HepG2 (cell line): ENCODE data around the gene PRDM10. TPM values are rescaled to one million over a fixed set of nuclear protein-coding genes. Genes with fewer than 3 reads are reported as not detected.

Source experiments
- ARID2 ChIP-seq: sonication (generic); formaldehyde crosslinking; IDR thresholded peaks from 2 replicates; pipeline ENCODE4 v1.8.1; 2022; ENCODE audit warnings: mild to moderate bottlenecking, missing genetic modification reagents, borderline replicate concordance
- ARNT ChIP-seq: fragments of 450-650 bp; IDR thresholded peaks from 2 replicates; pipeline ENCODE4 v1.6.1; 2017
- HMGXB3 ChIP-seq: sonication (generic); formaldehyde crosslinking; IDR thresholded peaks from 2 replicates; pipeline ENCODE4 v1.4.0; 2020; ENCODE audit warnings: missing genetic modification reagents, borderline replicate concordance
- JUNB ChIP-seq: sonication (generic); formaldehyde crosslinking; IDR thresholded peaks from 2 replicates; pipeline ENCODE4 v1.8.0; 2022; ENCODE audit warnings: missing genetic modification reagents, mild to moderate bottlenecking, borderline replicate concordance
- KLF15 ChIP-seq: sonication (generic); formaldehyde crosslinking; IDR thresholded peaks from 2 replicates; pipeline ENCODE4 v1.8.1; 2023; ENCODE audit warnings: borderline replicate concordance, mild to moderate bottlenecking, inconsistent platforms, missing genetic modification reagents, mixed read lengths
- KLF6 ChIP-seq: IDR thresholded peaks from 2 replicates; pipeline ENCODE4 v1.8.0; 2016; ENCODE audit warnings: missing biosample characterization, missing genetic modification reagents
- SP4 ChIP-seq: sonication (generic); formaldehyde crosslinking; IDR thresholded peaks from 2 replicates; pipeline ENCODE4 v1.8.1; 2023; ENCODE audit warnings: mild to moderate bottlenecking, missing genetic modification reagents
- STAT5B ChIP-seq: sonication (generic); formaldehyde crosslinking; IDR thresholded peaks from 2 replicates; pipeline ENCODE4 v1.4.0; 2020; ENCODE audit warnings: missing genetic modification reagents
- TERF1 ChIP-seq: sonication (generic); formaldehyde crosslinking; IDR thresholded peaks from 2 replicates; pipeline ENCODE4 v1.8.0; 2022; ENCODE audit warnings: mild to moderate bottlenecking, missing genetic modification reagents, moderate library complexity
- TIGD3 ChIP-seq: sonication (generic); formaldehyde crosslinking; IDR thresholded peaks from 2 replicates; pipeline ENCODE4 v1.5.1; 2020; ENCODE audit warnings: mild to moderate bottlenecking, missing genetic modification reagents, borderline replicate concordance
- ZBTB42 ChIP-seq: sonication (generic); formaldehyde crosslinking; IDR thresholded peaks from 2 replicates; pipeline ENCODE4 v1.5.0; 2020; ENCODE audit warnings: mild to moderate bottlenecking, missing genetic modification reagents
- ZFX ChIP-seq: sonication (generic); formaldehyde crosslinking; IDR thresholded peaks from 2 replicates; pipeline ENCODE4 v1.4.0; 2020; ENCODE audit warnings: mild to moderate bottlenecking, low read depth, missing genetic modification reagents, moderate library complexity
- ZNF121 ChIP-seq: sonication (generic); formaldehyde crosslinking; IDR thresholded peaks from 2 replicates; pipeline ENCODE4 v1.5.0; 2020; ENCODE audit warnings: mild to moderate bottlenecking, missing genetic modification reagents
- ZNF143 ChIP-seq: sonication (generic); formaldehyde crosslinking; IDR thresholded peaks from 2 replicates; pipeline ENCODE4 v1.4.0; 2020; ENCODE audit warnings: missing genetic modification reagents
- ZNF446 ChIP-seq: sonication (generic); formaldehyde crosslinking; IDR thresholded peaks from 2 replicates; pipeline ENCODE4 v1.5.0; 2020; ENCODE audit warnings: mild to moderate bottlenecking, missing genetic modification reagents
- ZSCAN5A ChIP-seq: sonication (generic); formaldehyde crosslinking; IDR thresholded peaks from 2 replicates; pipeline ENCODE4 v1.8.0; 2022; ENCODE audit warnings: mild to moderate bottlenecking, missing genetic modification reagents, borderline replicate concordance
- polyA plus RNA-seq, 8 experiments: library from polyadenylated mRNA; depleted of rRNA in 3 of 8; stranded (reverse) in 7 of 8; unstranded in 1 of 8; fragments of >200 nt; fragmentation: Illumina TruSeq in 4 of 8; extraction: Trizol in 4 of 8; gene quantifications; 2 replicates each; pipeline versions ENCODE4 v1.2.1 to v1.2.3, GENCODE V29; 2011 to 2016; ENCODE audit warnings: low read depth in 4 of 8, missing spikeins in 1 of 8, mixed read lengths in 1 of 8; ENCODE audit not compliant: insufficient read depth in 1 of 8
- total RNA-seq, 5 experiments: library from RNA; depleted of rRNA; stranded (reverse); fragments of >200 nt; fragmentation: Illumina TruSeq; extraction: Trizol; gene quantifications; 2 replicates each; pipeline ENCODE4 v1.2.3, GENCODE V29; 2016; ENCODE audit warnings: low read depth in 1 of 5
- TF ChIP-seq, protein P1 (sequence below): sonication (generic); formaldehyde crosslinking; IDR thresholded peaks from 2 replicates; pipeline ENCODE4 v1.4.0; 2020; ENCODE audit warnings: missing genetic modification reagents

Gene PRDM10
- total and polyA plus RNA-seq, 2 of the 13 experiments (the other 11 are each of a cell fraction or from before 2014, with no cell fraction given), result 5.7 to 5.8 TPM

GRCh38 chr11:130042093-130042591, 39.5 kb upstream of the PRDM10 start (continued):
- TF ChIP-seq, protein P1, sequence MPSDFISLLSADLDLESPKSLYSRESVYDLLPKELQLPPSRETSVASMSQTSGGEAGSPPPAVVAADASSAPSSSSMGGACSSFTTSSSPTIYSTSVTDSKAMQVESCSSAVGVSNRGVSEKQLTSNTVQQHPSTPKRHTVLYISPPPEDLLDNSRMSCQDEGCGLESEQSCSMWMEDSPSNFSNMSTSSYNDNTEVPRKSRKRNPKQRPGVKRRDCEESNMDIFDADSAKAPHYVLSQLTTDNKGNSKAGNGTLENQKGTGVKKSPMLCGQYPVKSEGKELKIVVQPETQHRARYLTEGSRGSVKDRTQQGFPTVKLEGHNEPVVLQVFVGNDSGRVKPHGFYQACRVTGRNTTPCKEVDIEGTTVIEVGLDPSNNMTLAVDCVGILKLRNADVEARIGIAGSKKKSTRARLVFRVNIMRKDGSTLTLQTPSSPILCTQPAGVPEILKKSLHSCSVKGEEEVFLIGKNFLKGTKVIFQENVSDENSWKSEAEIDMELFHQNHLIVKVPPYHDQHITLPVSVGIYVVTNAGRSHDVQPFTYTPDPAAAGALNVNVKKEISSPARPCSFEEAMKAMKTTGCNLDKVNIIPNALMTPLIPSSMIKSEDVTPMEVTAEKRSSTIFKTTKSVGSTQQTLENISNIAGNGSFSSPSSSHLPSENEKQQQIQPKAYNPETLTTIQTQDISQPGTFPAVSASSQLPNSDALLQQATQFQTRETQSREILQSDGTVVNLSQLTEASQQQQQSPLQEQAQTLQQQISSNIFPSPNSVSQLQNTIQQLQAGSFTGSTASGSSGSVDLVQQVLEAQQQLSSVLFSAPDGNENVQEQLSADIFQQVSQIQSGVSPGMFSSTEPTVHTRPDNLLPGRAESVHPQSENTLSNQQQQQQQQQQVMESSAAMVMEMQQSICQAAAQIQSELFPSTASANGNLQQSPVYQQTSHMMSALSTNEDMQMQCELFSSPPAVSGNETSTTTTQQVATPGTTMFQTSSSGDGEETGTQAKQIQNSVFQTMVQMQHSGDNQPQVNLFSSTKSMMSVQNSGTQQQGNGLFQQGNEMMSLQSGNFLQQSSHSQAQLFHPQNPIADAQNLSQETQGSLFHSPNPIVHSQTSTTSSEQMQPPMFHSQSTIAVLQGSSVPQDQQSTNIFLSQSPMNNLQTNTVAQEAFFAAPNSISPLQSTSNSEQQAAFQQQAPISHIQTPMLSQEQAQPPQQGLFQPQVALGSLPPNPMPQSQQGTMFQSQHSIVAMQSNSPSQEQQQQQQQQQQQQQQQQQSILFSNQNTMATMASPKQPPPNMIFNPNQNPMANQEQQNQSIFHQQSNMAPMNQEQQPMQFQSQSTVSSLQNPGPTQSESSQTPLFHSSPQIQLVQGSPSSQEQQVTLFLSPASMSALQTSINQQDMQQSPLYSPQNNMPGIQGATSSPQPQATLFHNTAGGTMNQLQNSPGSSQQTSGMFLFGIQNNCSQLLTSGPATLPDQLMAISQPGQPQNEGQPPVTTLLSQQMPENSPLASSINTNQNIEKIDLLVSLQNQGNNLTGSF (CRISPR knock-in tag), result no peak
- no peak for TF ChIP-seq TERF1 (CRISPR knock-in tag)
- TF ChIP-seq KLF6 (CRISPR knock-in tag), result no peak
- peak; percentile 54; the same call in 1 of the 2 replicates for TF ChIP-seq HMGXB3 (CRISPR knock-in tag)
- no peak for TF ChIP-seq ARNT
- no peak for TF ChIP-seq ARID2 (CRISPR knock-in tag)
- TF ChIP-seq ZNF446, result no peak
- TF ChIP-seq KLF15 (CRISPR knock-in tag), result no peak
- no peak for TF ChIP-seq STAT5B (CRISPR knock-in tag)
- no peak for TF ChIP-seq ZFX (CRISPR knock-in tag)
- no peak for TF ChIP-seq ZNF143 (CRISPR knock-in tag)
- TF ChIP-seq ZSCAN5A (CRISPR knock-in tag), result no peak
- TF ChIP-seq JUNB, result no peak
- TF ChIP-seq SP4 (CRISPR knock-in tag), result no peak
- no peak for TF ChIP-seq TIGD3 (CRISPR knock-in tag)
- no peak for TF ChIP-seq ZNF121
- TF ChIP-seq ZBTB42 (CRISPR knock-in tag), result no peak
